ENCODE measurements around the gene TREM1. TPM values are rescaled to one million over a fixed set of nuclear protein-coding genes. Genes with fewer than 3 reads are reported as not detected.

The TREM1 gene
- total RNA-seq, 1 donor from 2014 or later = 0.38 TPM

DNA sequence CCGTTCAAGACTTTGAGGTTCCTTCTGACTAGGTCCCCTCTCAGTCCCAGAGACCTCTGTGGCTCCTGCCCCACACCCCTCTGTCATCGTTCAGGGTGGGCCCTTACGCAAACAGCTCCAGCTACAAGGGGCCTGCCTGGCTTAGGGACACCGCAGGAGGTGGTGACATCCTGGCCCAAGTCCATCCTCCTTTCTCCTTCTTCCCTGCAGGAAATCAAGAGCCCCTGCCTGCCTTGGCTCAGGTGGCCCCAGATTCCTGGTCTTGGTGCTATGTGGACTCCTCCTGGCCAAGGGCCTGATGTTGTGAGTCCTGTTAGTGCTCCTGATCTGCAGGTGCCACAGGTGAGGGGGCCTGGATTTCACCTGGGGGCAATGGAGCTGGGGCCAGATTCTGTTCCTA, 50.2 kb downstream of the TREM1 start:
- Mint-ChIP-seq H3K4me1 (ENCODE audit: unreplicated experiment) (peaks cover 15% of the 10 kb centered on the region), H3K36me3 (ENCODE audit: low read depth, unreplicated experiment) (no peaks in the 10 kb centered on the region), H3K27ac (ENCODE audit: unreplicated experiment) (no peak overlapping the region), H3K9me3 (ENCODE audit: unreplicated experiment) (no peaks in the 10 kb centered on the region), H3K27me3 (ENCODE audit: unreplicated experiment) (no peaks in the 10 kb centered on the region), H3K4me3 (ENCODE audit: unreplicated experiment) (no peak overlapping the region)
- DNase-seq (ENCODE audit: low spot score) = no peak
- no peak for TF ChIP-seq CTCF (IDR thresholded peaks at IDR 0.05; ENCODE audit: unreplicated experiment)

DNA sequence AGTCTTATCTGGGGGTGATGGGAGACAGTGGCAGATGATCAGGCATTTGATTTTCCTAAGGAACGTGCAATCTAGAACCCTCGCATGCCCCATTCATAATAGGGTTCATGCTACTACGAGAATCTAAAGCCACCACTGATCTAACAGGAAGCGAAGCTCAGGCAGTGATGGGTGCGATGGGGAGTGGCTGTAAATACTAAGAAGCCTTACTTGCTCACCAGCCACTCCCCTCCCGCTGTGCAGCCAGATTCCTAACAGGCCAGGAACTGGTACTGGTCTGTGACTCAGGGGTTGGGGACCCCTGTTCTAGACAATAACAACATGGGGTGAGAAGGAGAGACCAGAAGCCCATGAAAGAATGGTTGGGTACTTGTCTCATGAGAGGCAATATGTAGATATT, 53.8 kb downstream of the TREM1 start:
- Mint-ChIP-seq H3K9me3 (ENCODE audit: unreplicated experiment) (no peaks in the 10 kb centered on the region), H3K36me3 (ENCODE audit: low read depth, unreplicated experiment) (no peaks in the 10 kb centered on the region), H3K4me3 (ENCODE audit: unreplicated experiment) (no peak overlapping the region), H3K4me1 (ENCODE audit: unreplicated experiment) (peaks cover 14% of the 10 kb centered on the region), H3K27ac (ENCODE audit: unreplicated experiment) (no peak overlapping the region), H3K27me3 (ENCODE audit: unreplicated experiment) (no peaks in the 10 kb centered on the region)
- no peak for DNase-seq (ENCODE audit: low spot score)
- TF ChIP-seq CTCF (IDR thresholded peaks at IDR 0.05; ENCODE audit: unreplicated experiment) = no peak

- no peaks in the 10 kb centered on the region for H3K9me3 Mint-ChIP-seq (ENCODE audit: unreplicated experiment)
- H3K4me3 Mint-ChIP-seq (ENCODE audit: unreplicated experiment) = no peak overlapping the region
- peaks cover under 1% of the 10 kb centered on the region for H3K4me1 Mint-ChIP-seq (ENCODE audit: unreplicated experiment)
- no peaks in the 10 kb centered on the region for H3K36me3 Mint-ChIP-seq (ENCODE audit: low read depth, unreplicated experiment)
- no peak for DNase-seq (ENCODE audit: low spot score)
- peaks cover 2% of the 10 kb centered on the region for H3K27me3 Mint-ChIP-seq (ENCODE audit: unreplicated experiment)
- no peak for TF ChIP-seq CTCF (IDR thresholded peaks at IDR 0.05; ENCODE audit: unreplicated experiment)
- H3K27ac Mint-ChIP-seq (ENCODE audit: unreplicated experiment) = no peak overlapping the region
Observed at GRCh38 chr6:41231246-41231645, 55.2 kb downstream of the TREM1 start.

- no peaks in the 10 kb centered on the region for H3K4me1 Mint-ChIP-seq (ENCODE audit: unreplicated experiment)
- no peak overlapping the region for H3K27ac Mint-ChIP-seq (ENCODE audit: unreplicated experiment)
- H3K9me3 Mint-ChIP-seq (ENCODE audit: unreplicated experiment) = no peaks in the 10 kb centered on the region
- no peak for TF ChIP-seq CTCF (IDR thresholded peaks at IDR 0.05; ENCODE audit: unreplicated experiment)
- H3K27me3 Mint-ChIP-seq (ENCODE audit: unreplicated experiment) = peaks cover 2% of the 10 kb centered on the region
- H3K36me3 Mint-ChIP-seq (ENCODE audit: low read depth, unreplicated experiment) = no peaks in the 10 kb centered on the region
- H3K4me3 Mint-ChIP-seq (ENCODE audit: unreplicated experiment) = no peak overlapping the region
- DNase-seq (ENCODE audit: low spot score) = no peak
Observed at GRCh38 chr6:41229721-41230120, 56.8 kb downstream of the TREM1 start.

- TF ChIP-seq CTCF (IDR thresholded peaks at IDR 0.05; ENCODE audit: unreplicated experiment) = no peak
- DNase-seq (ENCODE audit: low spot score) = no peak
- Mint-ChIP-seq H3K27me3 (ENCODE audit: unreplicated experiment) (peaks cover 2% of the 10 kb centered on the region), H3K4me3 (ENCODE audit: unreplicated experiment) (no peak overlapping the region), H3K27ac (ENCODE audit: unreplicated experiment) (no peak overlapping the region), H3K36me3 (ENCODE audit: low read depth, unreplicated experiment) (no peaks in the 10 kb centered on the region), H3K4me1 (ENCODE audit: unreplicated experiment) (no peaks in the 10 kb centered on the region), H3K9me3 (ENCODE audit: unreplicated experiment) (no peaks in the 10 kb centered on the region)
Observed at GRCh38 chr6:41228616-41229015, 57.9 kb downstream of the TREM1 start.

Measured in endothelial cell (in vitro differentiated cells).